Measurements from ENCODE around the gene MASP1.

Gene MASP1

DNA sequence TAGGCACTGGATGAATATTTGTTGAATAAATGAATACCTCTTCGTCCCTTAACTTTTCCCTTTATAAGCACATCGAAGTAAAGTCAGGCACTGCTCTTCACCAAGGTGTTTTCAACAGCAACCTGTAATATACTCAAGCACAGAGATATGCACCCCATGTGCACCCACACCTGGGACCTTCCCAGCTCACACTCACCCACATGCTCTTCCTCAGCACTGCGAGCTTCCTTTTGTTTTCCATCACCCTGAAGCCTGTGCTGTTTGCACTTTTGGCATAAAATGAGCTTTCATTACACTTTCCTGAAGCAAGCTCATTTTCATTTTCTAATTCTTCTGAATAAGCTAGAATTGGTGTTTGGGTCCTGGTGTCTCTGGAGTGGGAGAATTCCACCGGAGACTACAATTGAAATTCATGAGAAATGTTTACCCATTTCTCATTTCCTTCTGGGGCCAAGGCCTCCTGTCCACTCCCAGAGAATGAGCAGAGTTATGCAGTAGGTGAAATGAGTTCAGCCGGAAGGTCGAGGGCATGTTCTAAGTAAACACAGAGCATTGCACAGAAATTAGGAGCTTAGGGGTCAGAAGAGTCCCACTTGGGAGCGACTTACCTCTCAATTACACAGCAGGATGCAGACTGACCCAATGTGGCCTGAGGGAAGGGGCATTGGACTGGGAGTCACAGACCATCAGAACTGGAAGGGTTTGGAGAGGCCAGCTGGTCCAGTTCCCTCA, 15.0 kb downstream of the MASP1 start:
- Histone ChIP-seq H3K27ac (ENCODE audit: low read depth, low read length, poor library complexity, severe bottlenecking) (no peak overlapping the region), H3K9me3 (ENCODE audit: low read length) (no peaks in the 10 kb centered on the region), H3K9ac (ENCODE audit: low read length) (no peak overlapping the region), H3F3A (ENCODE audit: insufficient read depth, low read length) (no peaks in the 10 kb centered on the region), H2AFZ (ENCODE audit: low read length) (no peak overlapping the region), H3K4me3 (ENCODE audit: low read depth, low read length, poor library complexity, severe bottlenecking) (no peak overlapping the region), H3K27me3 (ENCODE audit: insufficient read depth, low read length) (no peaks in the 10 kb centered on the region), H3K36me3 (ENCODE audit: insufficient read depth, low read length) (no peaks in the 10 kb centered on the region), H3K9me2 (ENCODE audit: low read depth, low read length) (no peaks in the 10 kb centered on the region), H3K79me2 (ENCODE audit: insufficient read depth, low read length) (no peaks in the 10 kb centered on the region), H3K4me2 (ENCODE audit: low read length) (no peak overlapping the region), H3K4me1 (ENCODE audit: insufficient read depth, low read length, severe bottlenecking) (no peaks in the 10 kb centered on the region), H4K20me1 (ENCODE audit: insufficient read depth, low read length) (no peaks in the 10 kb centered on the region)
- no peak for TF ChIP-seq EZH2 (IDR thresholded peaks at IDR 0.05; ENCODE audit: borderline replicate concordance, low read length)
- TF ChIP-seq, protein P1, sequence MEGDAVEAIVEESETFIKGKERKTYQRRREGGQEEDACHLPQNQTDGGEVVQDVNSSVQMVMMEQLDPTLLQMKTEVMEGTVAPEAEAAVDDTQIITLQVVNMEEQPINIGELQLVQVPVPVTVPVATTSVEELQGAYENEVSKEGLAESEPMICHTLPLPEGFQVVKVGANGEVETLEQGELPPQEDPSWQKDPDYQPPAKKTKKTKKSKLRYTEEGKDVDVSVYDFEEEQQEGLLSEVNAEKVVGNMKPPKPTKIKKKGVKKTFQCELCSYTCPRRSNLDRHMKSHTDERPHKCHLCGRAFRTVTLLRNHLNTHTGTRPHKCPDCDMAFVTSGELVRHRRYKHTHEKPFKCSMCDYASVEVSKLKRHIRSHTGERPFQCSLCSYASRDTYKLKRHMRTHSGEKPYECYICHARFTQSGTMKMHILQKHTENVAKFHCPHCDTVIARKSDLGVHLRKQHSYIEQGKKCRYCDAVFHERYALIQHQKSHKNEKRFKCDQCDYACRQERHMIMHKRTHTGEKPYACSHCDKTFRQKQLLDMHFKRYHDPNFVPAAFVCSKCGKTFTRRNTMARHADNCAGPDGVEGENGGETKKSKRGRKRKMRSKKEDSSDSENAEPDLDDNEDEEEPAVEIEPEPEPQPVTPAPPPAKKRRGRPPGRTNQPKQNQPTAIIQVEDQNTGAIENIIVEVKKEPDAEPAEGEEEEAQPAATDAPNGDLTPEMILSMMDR (IDR thresholded peaks at IDR 0.05; ENCODE audit: low read length) = no peak

DNA sequence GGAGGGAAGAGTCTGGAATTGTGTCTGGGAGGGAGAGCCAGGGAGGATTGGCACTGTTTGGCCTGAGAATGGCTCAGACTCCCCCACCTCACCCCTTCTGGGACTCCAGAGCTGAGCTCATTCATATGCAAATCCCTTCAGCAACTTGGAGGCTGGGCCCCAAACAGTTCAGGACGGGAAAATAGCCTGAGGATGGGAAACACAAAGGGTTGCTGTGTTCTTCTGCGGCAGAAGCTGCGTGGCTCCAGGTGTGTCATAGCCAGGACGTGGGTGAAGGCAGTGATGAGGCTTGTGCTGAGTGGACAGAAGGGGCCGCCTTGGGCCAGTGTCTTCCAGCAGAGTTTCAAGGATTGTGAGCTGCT, 16.6 kb downstream of the MASP1 start:
- TF ChIP-seq EZH2 (IDR thresholded peaks at IDR 0.05; ENCODE audit: borderline replicate concordance, low read length) = no peak
- TF ChIP-seq, protein P1 (IDR thresholded peaks at IDR 0.05; ENCODE audit: low read length) = no peak
- Histone ChIP-seq H3K79me2 (ENCODE audit: insufficient read depth, low read length) (no peaks in the 10 kb centered on the region), H3K9me2 (ENCODE audit: low read depth, low read length) (no peaks in the 10 kb centered on the region), H3K4me3 (ENCODE audit: low read depth, low read length, poor library complexity, severe bottlenecking) (no peak overlapping the region), H3K36me3 (ENCODE audit: insufficient read depth, low read length) (no peaks in the 10 kb centered on the region), H3K4me1 (ENCODE audit: insufficient read depth, low read length, severe bottlenecking) (no peaks in the 10 kb centered on the region), H2AFZ (ENCODE audit: low read length) (no peak overlapping the region), H3K27ac (ENCODE audit: low read depth, low read length, poor library complexity, severe bottlenecking) (no peak overlapping the region), H3K4me2 (ENCODE audit: low read length) (no peak overlapping the region), H3K9ac (ENCODE audit: low read length) (no peak overlapping the region), H3K27me3 (ENCODE audit: insufficient read depth, low read length) (peaks cover 8% of the 10 kb centered on the region; the same call in 1 of the 2 replicates), H3F3A (ENCODE audit: insufficient read depth, low read length) (no peaks in the 10 kb centered on the region), H4K20me1 (ENCODE audit: insufficient read depth, low read length) (no peaks in the 10 kb centered on the region), H3K9me3 (ENCODE audit: low read length) (peaks cover 5% of the 10 kb centered on the region; the same call in 1 of the 2 replicates)

DNA sequence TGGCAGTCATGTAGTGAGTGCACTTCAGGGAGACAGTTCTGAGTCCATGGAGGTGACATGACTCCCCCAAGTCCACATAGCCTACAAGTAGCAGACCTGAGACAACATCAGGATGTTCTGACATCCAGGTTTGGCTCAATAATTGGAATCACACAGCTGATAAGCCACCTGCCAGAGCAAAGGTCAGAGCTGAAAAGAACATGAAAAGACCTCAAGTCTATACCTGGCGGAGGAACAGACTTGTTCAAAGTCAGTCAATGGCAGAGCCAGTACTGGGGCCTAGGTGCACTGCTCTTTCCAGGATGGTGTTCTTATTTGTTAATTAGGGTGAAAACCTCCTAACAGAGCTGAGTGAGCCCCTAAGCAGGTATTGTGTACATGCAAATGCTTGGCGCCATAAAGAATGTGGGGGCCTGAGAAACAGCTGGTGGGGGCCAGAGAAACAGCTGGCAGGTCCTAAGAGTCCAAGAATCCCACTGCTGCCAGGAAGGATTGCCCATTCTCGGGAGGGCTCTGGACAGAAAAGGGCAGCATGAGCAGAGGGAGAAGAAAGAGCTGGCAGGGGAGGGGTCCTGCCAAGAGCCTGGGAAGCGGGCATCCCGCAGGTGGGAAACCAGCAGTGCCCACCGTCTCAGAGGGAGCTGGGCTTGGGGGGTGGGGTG, 17.1 kb downstream of the MASP1 start:
- peaks cover 8% of the 10 kb centered on the region; the same call in 1 of the 2 replicates for H3K9me3 ChIP-seq (ENCODE audit: low read length)
- H3K4me2 ChIP-seq (ENCODE audit: low read length) = no peak overlapping the region
- no peak overlapping the region for H3K4me3 ChIP-seq (ENCODE audit: low read depth, low read length, poor library complexity, severe bottlenecking)
- no peak overlapping the region for H3K27ac ChIP-seq (ENCODE audit: low read depth, low read length, poor library complexity, severe bottlenecking)
- H3K4me1 ChIP-seq (ENCODE audit: insufficient read depth, low read length, severe bottlenecking) = no peaks in the 10 kb centered on the region
- TF ChIP-seq, protein P1 (IDR thresholded peaks at IDR 0.05; ENCODE audit: low read length) = no peak
- TF ChIP-seq EZH2 (IDR thresholded peaks at IDR 0.05; ENCODE audit: borderline replicate concordance, low read length) = no peak
- H3K9ac ChIP-seq (ENCODE audit: low read length) = no peak overlapping the region
- H3F3A ChIP-seq (ENCODE audit: insufficient read depth, low read length) = no peaks in the 10 kb centered on the region
- H2AFZ ChIP-seq (ENCODE audit: low read length) = no peak overlapping the region
- peaks cover 12% of the 10 kb centered on the region; the same call in 1 of the 2 replicates for H3K27me3 ChIP-seq (ENCODE audit: insufficient read depth, low read length)
- no peaks in the 10 kb centered on the region for H3K79me2 ChIP-seq (ENCODE audit: insufficient read depth, low read length)
- no peaks in the 10 kb centered on the region for H4K20me1 ChIP-seq (ENCODE audit: insufficient read depth, low read length)
- no peaks in the 10 kb centered on the region for H3K9me2 ChIP-seq (ENCODE audit: low read depth, low read length)
- H3K36me3 ChIP-seq (ENCODE audit: insufficient read depth, low read length) = no peaks in the 10 kb centered on the region; the same call in 1 of the 2 replicates
